Tongue (tissue), 2 donors: ENCODE data around the gene RNU6-8. TPM values are rescaled to one million over a fixed set of nuclear protein-coding genes. Genes with fewer than 3 reads are reported as not detected.

ENCODE experiments used
- DNase-seq: peaks from one replicate; pipeline ENCODE4 v3.0.0-alpha.2; 2015
- total RNA-seq: library from RNA; depleted of rRNA; stranded (reverse); fragments of >200 nt; gene quantifications from one replicate; pipeline ENCODE4 v1.2.3, GENCODE V29; 2014

RNU6-8 gene
- total RNA-seq, 1 donor from 2014 or later, result not detected

GRCh38 chr14:32203928-32204357 lies 874 bp upstream of the RNU6-8 start:
- peak; percentile 61 for DNase-seq

DNA sequence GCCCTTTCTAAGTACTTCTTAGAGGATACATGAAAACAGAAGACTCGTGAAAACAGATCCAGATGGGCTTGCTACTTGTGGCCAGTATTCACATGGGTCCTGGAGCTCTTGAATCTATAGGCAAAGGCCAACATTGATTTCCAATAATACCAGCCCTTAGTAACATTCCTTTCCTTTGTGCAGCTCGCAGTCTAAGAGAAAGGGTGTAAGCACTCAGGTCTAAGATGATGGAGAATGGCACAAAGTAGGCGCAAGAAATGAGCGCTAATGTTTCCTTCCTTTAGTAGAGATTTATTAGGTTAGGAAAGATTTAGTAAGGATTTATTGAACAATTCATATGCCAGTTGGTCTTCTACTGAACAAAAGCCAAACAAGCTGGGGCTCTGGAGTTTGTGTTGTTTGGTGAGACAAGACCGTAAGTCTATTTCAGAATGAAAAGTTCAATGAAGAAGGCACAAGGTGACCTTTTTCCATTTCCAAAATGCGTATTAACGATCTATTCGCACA lies 525 bp downstream of the RNU6-8 start:
- DNase-seq, result no peak

GRCh38 chr14:32201816-32202490 lies 1.1 kb downstream of the RNU6-8 start, which contains the start of gene RNU6-7:
Gene RNU6-7 (plus strand): TSS chr14:32202045.
- peak; percentile 74 for DNase-seq

DNA sequence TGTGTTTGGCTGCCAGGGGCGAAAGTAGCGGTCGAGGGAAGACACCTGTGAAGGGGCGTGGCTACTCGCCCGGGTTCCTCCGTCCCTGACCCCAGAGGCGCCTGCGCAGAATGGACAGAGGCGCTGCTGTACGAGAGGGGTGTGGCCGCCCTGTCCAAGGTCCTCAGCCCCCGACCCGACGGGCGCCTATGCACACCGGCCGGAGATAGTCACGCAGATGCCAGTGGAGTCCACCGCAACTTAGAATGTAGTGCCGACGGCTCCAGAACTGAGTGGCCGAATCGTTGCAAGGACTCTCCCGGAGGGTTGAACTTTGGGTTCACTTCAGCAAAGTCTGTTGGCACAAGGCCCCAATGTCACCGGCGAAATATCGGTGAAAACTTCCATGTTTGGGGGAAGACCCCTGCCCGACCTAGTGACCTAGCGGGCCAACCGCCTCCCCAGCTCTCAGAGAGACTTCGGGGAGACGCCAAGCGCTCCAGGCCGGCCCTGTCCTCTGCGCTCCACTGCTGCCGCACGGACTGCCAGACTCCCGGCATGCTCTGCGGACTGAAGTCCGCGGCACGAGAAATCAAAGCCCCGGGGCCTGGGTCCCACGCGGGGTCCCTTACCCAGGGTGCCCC lies 1.8 kb downstream of the RNU6-8 start:
- DNase-seq, result peak; percentile 94

- DNase-seq, result no peak
These were observed 2.5 kb downstream of the RNU6-8 start for GRCh38 chr14:32200368-32201192.

GRCh38 chr14:32197919-32198318 lies 5.2 kb downstream of the RNU6-8 start:
- DNase-seq, result no peak

- no peak for DNase-seq
These were observed 7.4 kb downstream of the RNU6-8 start for GRCh38 chr14:32195636-32196035.

- no peak for DNase-seq
These were observed 9.5 kb downstream of the RNU6-8 start for GRCh38 chr14:32193532-32193931.

DNA sequence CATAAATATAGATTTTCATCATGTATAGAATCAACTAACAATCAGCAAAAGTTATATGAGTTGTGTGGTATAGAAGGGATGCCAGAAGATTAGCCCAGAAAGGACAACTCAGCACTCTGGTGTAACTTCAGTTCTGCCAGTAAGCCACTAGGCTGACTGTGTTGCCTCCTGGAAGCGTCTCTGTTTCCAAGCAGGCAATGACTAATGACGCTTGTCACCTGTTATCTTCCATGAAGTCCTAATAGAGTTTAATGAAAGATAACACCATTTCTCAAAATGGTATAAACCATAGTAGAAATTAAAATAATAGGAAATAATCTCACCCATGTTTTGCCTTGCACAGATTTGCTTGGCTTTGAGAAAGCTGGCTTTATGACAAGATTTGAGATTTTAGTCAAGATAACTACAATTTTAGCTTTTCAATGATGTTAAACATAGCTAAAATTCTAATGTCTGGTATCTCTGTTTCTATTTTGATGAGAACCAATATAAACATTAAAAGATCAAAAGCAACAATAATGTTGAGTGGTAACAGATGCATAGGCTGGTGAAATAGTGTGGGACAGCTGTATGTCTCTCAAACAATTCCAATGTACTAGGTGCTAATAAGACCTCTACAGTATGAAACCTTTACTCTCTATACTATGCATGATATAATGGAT lies 10.2 kb downstream of the RNU6-8 start:
- DNase-seq, result peak; percentile 10

DNA sequence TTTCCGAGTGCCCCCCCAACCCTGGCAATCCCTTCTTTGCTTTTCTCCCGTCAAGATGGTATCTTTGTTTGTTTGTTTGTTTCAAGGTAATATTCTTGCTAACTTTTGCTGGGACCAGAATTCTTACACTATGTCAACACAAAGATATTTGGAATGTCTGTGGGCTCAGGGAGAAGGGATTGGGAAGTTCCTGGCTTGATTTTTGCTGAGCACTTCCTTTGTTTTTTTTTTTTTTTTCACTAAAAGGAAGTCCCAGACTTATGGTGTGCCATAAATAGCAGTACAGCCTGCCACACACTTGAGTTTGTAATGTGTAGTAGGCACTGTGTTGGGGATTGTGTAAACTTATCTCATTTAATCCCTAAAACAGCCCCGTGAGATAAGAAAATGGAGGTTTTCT lies 12.4 kb downstream of the RNU6-8 start:
- DNase-seq, result no peak

GRCh38 chr14:32189811-32190210 lies 13.3 kb downstream of the RNU6-8 start:
- no peak for DNase-seq

- DNase-seq, result no peak
These were observed 16.8 kb downstream of the RNU6-8 start for GRCh38 chr14:32186248-32186647.

GRCh38 chr14:32185097-32185496 lies 18.0 kb downstream of the RNU6-8 start:
- DNase-seq, result no peak

- no peak for DNase-seq
These were observed 19.7 kb downstream of the RNU6-8 start for GRCh38 chr14:32183151-32184058.

DNA sequence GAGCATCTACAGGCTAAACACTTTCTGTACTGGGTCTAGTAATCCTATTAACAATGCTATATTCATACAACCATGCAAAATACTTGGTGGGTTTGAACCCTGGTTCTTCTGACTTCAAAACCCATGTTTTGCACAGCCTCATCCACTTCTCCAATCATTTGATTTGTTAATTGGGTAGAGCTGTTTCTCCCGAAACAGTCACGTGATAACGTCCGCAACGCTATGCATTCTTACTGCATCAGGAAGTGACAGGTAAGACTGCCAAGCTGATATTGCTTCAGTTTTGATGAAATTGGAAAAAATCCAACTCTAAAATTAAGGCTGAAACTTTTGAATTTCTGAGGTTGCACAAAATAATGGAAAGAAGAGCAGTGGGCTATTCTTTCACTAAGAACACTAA lies 31.6 kb downstream of the RNU6-8 start:
- no peak for DNase-seq

DNA sequence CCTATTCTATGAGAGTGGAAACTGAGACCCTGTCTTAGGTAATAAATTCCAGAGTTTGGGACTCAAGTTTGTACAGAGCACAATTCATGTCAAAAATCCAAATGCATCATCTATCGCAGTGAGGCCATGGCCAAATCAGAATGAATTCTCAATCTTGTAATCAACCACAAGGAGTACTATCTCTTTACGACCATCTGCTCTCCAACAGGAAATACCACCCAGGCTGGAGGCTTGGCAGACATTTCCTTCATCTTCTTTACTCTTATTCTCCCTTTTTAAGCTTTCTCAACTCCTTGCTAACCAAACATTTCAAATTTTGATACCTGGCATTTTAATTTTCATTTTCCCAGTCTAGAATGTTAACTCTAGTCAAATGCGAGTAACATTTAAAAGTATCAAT lies 33.9 kb downstream of the RNU6-8 start:
- DNase-seq, result no peak

DNA sequence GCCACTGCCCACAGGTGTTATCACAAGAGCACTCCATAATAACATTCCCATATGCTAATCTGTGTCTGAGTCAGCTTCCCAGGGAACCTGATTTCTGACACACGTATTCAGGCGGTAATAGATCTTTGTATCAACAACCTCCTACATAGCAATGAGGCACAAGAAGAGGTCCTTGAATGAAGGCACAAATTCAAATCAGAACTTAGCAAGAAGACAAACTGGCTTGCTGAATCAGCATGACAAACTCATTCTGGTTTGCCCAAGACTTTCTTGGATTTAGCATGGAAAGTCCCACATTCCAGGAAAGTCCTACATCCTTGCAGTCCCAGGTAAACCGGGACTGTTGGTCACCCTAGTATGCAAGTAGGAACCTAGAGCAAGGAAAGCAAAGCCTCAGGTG lies 35.2 kb downstream of the RNU6-8 start:
- no peak for DNase-seq

- DNase-seq, result no peak
These were observed 36.1 kb downstream of the RNU6-8 start for GRCh38 chr14:32166924-32167323.

DNA sequence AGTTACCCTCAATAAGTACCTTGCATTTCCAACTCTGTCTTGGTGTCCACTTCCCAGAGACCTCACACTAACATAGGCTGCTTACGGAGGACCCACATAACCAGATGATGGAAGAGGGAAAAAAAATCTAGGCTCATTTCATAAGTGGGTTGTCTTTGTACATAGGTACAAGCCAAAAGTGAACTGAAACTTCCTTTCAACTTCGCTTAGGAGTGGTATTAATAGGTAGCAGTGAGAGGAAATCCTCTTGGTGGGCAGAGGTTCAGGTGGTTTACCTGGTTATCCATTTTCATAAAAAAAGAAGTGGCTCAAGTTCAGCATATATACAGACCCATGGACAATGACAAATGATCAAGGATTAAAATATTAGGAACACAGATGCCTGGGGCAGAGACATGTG lies 37.0 kb downstream of the RNU6-8 start:
- DNase-seq, result no peak
